Stimulated activated CD4-positive, alpha-beta T cell treated with anti-CD3 and anti-CD28 coated beads, TNF-alpha, amount 100 ng/mL, for 1 hour (primary cell): ENCODE data around the gene MEDAG.
A peak's percentile ranks its signal among the peaks of the same experiment; 100 is the strongest.

Experiments used
- DNase-seq, 3 donors: peaks; one replicate each; pipeline ENCODE4 v3.0.0-alpha.2; 2020; ENCODE audit warnings: low read depth in 3 of 3, low spot score in 1 of 3

Gene MEDAG

GRCh38 chr13:30905932-30906383 lies at the start of gene MEDAG:
TSS of gene MEDAG (plus strand) at chr13:30906271. CDS start at chr13:30906516, 245 bp downstream.
- DNase-seq, result no peak

GRCh38 chr13:30857018-30857417 lies 49.1 kb upstream of the MEDAG start:
- DNase-seq, result no peak

- no peak for DNase-seq
Observed at GRCh38 chr13:30857636-30858035, 48.4 kb upstream of the MEDAG start.

- DNase-seq, result no peak
Observed at GRCh38 chr13:30859326-30859725, 46.7 kb upstream of the MEDAG start.

GRCh38 chr13:30861163-30861562 lies 44.9 kb upstream of the MEDAG start:
- DNase-seq, result no peak

GRCh38 chr13:30861836-30862467 lies 44.1 kb upstream of the MEDAG start:
- no peak for DNase-seq

GRCh38 chr13:30862707-30863106 lies 43.4 kb upstream of the MEDAG start:
- DNase-seq, result no peak

- no peak for DNase-seq
Observed at GRCh38 chr13:30863231-30863630, 42.8 kb upstream of the MEDAG start.

- no peak for DNase-seq
Observed at GRCh38 chr13:30863796-30864195, 42.3 kb upstream of the MEDAG start.

- DNase-seq, result no peak
Observed at GRCh38 chr13:30864433-30865122, 41.5 kb upstream of the MEDAG start.

GRCh38 chr13:30865123-30866049 lies 40.7 kb upstream of the MEDAG start:
- DNase-seq, result peak in 2 of 3 donors; percentile 15 to 28

GRCh38 chr13:30866677-30867076 lies 39.4 kb upstream of the MEDAG start:
- DNase-seq, result no peak

GRCh38 chr13:30867089-30867669 lies 38.9 kb upstream of the MEDAG start:
- DNase-seq, result no peak

GRCh38 chr13:30868799-30869470 lies 37.1 kb upstream of the MEDAG start:
- DNase-seq, result no peak

- no peak for DNase-seq
Observed at GRCh38 chr13:30869491-30869890, 36.6 kb upstream of the MEDAG start.

GRCh38 chr13:30870049-30870884 lies 35.8 kb upstream of the MEDAG start:
- DNase-seq, result no peak

GRCh38 chr13:30870916-30871587 lies 35.0 kb upstream of the MEDAG start:
- DNase-seq, result no peak

GRCh38 chr13:30871588-30872275 lies 34.3 kb upstream of the MEDAG start:
- DNase-seq, result no peak

- no peak for DNase-seq
Observed at GRCh38 chr13:30872276-30872594, 33.8 kb upstream of the MEDAG start.
